Activated CD8-positive, alpha-beta memory T cell treated with anti-CD3 and anti-CD28 coated beads, Interleukin-2, amount 50 U/mL, for 24 hours (primary cell): ENCODE results near the gene AHCYL2.
"Not testable (repeated sequence)": the region's sequence is repeated elsewhere in the genome, so short reads cannot be mapped to it uniquely, and the experiment has no call there.

ENCODE experiments used
- DNase-seq: peaks from one replicate; pipeline ENCODE4 v3.0.0-alpha.2; 2020; ENCODE audit errors: extremely low read depth

AHCYL2 gene

GRCh38 chr7:129453510-129454248 is 228.8 kb downstream of the AHCYL2 start:
- no peak for DNase-seq

GRCh38 chr7:129454249-129454551 is 229.4 kb downstream of the AHCYL2 start:
- no peak for DNase-seq

GRCh38 chr7:129456421-129456820 is 231.6 kb downstream of the AHCYL2 start:
- no peak for DNase-seq

DNA sequence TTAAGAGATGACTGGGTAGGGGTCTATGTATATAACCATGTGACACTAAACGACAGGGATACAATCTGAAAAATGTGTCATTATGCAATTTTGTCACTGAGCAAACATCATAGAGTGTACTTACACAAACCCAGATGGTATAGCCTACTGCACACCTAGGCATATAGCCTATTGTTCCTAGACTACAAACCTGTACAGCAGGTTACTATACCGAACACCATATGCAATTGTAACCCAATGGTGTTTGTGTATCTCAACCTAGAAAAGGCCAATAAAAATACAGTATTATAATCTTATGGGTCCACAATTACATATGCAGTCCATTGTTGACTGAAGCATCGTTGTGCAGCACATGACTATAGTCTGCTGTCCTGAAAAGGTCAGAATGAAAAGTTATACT is 232.3 kb downstream of the AHCYL2 start:
- no peak for DNase-seq

DNA sequence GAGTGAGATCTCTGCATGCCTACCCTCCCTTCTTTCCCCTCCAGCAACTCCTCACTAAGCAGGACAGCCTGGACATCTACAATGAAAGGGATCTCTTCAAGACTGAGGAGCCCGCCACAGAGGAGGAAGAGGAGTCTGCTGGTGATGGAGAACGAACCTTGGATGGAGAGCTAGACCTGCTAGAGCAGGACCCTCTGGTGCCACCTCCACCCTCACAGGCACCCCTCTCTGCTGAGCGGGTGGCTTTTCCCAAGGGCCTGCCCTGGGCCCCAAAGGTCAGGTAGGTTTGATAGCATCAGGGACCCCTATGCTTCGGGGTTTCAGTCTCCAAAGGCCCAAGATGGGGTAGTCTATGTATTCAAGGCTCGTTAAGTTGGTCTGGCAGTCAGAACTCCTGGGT is 233.3 kb downstream of the AHCYL2 start:
- DNase-seq = no peak

- DNase-seq = no peak
Measured at GRCh38 chr7:129461809-129462208, 237.0 kb downstream of the AHCYL2 start.

DNA sequence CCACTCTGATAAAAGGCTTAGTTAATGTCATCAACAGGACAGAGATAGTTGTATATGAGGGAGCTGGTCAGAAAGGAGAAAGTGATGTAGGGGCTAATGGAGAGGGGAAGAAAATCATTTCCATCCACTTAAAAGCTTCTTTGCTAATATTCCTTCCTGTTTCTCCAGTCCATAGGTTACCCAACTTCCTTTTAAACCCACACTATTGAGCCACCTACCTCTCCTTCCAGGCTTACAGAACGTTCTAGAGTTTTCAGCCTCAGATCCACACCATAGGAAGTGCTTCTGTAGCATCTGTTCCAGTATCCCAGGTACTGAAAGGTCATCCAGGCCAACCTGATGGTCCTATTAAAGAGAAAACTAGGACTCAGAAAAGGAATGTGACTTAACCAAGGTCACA is 237.6 kb downstream of the AHCYL2 start:
- no peak for DNase-seq

DNA sequence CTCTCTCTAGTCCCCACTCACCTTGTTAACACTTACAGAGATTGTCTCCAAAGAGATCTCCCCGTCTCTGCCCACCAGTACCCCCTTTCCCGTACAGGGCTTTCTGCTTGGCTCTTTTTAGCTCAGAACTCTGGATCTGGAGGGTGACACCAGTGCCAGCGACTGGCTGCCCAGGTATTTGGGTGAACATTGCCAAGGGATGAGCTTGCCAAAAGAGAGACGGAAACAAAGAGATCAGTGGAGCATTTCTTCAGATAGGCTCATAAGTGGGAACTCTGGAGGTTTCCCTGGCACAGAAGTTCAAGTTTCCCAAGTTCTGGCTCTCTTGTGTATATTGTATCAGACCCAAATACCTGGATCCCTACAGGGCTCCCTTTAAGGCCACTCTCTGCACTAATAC is 239.4 kb downstream of the AHCYL2 start:
- DNase-seq = no peak

GRCh38 chr7:129465080-129465479 is 240.2 kb downstream of the AHCYL2 start:
- no peak for DNase-seq

DNA sequence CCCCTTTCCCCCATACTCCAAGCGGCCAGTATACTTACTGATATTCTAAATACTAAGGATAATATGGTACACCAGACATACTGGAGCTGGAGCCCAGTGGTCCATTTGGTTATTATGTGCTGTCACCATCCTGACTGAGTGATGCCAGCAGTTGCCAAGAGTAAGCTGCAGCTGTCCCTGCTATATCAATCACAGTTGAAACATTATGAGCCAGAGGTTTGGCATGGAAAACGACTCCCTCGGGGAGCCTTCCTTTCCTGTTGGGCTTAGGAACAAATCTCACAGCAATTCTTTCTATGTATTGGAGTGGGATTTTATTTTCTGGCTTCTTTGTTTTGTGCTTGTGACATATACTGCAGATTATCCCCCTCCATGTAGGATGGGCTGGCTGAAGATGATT is 242.0 kb downstream of the AHCYL2 start:
- no peak for DNase-seq

GRCh38 chr7:129468087-129468486 is 243.3 kb downstream of the AHCYL2 start:
- no peak for DNase-seq

DNA sequence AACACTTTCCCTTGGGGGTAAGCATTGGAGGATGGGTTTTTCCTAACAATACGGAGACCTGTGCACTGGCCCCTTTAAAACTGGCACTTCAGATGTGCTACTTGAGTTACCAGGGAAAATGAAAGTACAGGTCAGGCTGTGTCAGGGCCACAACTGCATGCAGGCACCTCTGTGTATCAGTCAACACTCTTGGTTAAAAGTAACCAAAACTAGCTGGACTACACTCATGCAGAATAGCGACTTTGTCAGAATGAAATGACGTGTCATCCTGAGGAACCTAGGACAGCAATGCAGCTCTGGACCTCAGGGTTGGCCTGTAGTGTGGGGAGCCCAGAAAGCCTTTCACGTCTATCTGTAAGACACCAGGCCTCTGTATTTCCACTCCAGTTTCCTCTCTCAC is 243.7 kb downstream of the AHCYL2 start:
- DNase-seq = no peak

- no peak for DNase-seq
Measured at GRCh38 chr7:129469930-129470329, 245.1 kb downstream of the AHCYL2 start.

DNA sequence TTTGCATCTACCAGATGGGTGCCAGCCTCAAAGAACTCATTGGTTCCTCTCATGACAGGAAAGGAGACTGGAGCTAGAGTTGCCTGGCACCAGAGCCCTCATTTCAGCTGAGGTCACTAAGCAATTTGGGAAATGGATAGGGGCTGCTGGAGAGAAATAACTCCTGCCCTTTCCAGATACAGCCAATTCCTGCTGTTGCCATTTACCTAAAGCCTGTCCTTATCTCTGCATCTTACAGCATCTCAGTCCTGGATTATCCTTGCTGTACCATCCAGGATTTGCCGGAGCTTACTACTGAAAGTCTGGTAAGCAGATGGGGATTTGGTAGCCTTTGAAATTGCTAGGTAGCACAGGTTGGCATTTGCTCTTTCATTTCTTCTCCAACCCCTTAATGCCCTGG is 245.6 kb downstream of the AHCYL2 start:
- DNase-seq = no peak

DNA sequence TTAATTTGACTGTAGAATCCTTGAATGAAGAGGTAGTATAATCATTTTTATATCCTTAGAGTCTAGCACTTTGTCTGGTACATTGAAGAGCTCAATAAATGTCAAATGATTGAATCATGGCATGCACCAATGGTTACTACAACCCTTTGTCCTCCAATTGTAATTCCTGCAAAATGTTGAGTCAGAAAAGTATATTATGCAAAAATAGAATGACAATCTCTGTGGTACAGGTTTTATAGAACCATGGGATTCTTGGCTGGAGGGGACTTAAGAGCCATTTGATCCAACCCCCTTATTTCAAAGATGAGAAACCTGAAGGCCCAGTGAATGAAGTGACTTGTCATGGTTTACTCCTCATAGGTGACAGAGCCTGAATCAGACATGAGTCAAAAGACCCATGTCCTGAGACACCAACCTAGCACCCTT is 246.6 kb downstream of the AHCYL2 start:
- no peak for DNase-seq

DNA sequence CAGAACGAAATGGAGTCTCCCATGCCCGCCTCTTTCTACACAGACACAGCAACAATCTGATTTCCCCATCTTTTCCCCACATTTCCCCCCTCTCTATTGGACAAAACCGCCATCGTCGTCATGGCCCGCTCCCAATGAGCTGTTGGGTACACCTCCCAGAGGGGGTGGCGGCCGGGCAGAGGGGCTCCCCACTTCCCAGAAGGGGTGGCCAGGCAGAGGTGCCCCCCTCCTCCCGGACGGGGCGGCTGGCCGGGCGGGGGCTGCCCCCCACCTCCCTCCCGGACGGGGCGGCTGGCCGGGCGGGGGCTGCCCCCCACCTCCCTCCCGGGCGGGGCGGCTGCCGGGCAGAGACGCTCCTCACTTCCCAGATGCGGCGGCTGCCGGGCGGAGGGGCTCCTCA is 251.1 kb downstream of the AHCYL2 start:
- not testable (repeated sequence) for DNase-seq

GRCh38 chr7:129476398-129476797 is 251.6 kb downstream of the AHCYL2 start:
- not testable (repeated sequence) for DNase-seq
